ENCODE measurements around the gene MYH15.
A peak's percentile ranks its signal among the peaks of the same experiment; 100 is the strongest.

The MYH15 gene

DNA sequence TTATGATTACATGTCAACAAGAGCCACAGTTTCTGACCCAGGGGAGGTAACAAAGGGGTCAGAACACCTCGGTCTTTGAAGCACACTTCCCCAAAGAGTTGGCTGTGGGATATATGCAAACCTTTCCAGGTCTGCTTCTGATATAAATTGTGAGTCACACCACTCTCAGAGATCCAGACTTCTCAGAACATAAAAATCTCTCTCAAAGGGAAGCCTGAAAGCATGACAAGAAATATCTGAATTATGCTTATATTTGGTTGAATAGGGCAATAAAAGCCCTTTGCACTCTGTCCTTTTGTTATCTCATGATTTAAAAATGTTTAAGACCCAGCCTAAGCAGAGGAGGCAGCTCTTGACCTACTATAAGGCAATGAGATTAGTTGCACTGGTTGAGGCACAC lies 56.8 kb downstream of the MYH15 start:
- TF ChIP-seq, protein P1, sequence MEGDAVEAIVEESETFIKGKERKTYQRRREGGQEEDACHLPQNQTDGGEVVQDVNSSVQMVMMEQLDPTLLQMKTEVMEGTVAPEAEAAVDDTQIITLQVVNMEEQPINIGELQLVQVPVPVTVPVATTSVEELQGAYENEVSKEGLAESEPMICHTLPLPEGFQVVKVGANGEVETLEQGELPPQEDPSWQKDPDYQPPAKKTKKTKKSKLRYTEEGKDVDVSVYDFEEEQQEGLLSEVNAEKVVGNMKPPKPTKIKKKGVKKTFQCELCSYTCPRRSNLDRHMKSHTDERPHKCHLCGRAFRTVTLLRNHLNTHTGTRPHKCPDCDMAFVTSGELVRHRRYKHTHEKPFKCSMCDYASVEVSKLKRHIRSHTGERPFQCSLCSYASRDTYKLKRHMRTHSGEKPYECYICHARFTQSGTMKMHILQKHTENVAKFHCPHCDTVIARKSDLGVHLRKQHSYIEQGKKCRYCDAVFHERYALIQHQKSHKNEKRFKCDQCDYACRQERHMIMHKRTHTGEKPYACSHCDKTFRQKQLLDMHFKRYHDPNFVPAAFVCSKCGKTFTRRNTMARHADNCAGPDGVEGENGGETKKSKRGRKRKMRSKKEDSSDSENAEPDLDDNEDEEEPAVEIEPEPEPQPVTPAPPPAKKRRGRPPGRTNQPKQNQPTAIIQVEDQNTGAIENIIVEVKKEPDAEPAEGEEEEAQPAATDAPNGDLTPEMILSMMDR (IDR thresholded peaks at IDR 0.05; ENCODE audit: low read depth, low read length, missing control alignments) = no peak
- H3K4me3 ChIP-seq (ENCODE audit: low read depth, low read length) = no peak overlapping the region
- no peak for DNase-seq (ENCODE audit: low read depth)

DNA sequence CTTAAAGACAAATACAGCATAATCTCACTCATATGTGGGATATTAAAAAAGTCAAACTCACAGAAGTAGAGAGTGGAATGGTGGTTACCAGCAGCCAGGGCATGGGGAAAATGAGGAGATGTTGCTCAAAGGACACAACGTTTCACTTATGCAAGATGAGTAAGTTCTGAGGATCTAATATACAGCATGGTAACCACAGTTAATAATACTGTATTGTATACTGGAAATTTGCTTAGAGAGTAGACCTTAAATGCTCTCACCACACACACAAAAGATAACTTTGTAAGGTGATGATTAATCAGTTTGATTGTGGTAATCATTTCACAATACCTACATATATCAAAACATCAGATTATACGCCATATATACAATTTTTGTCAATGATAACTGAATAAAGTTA lies 60.0 kb downstream of the MYH15 start:
- no peak for DNase-seq (ENCODE audit: low read depth)
- TF ChIP-seq, protein P1 (IDR thresholded peaks at IDR 0.05; ENCODE audit: low read depth, low read length, missing control alignments) = no peak
- no peak overlapping the region for H3K4me3 ChIP-seq (ENCODE audit: low read depth, low read length)

DNA sequence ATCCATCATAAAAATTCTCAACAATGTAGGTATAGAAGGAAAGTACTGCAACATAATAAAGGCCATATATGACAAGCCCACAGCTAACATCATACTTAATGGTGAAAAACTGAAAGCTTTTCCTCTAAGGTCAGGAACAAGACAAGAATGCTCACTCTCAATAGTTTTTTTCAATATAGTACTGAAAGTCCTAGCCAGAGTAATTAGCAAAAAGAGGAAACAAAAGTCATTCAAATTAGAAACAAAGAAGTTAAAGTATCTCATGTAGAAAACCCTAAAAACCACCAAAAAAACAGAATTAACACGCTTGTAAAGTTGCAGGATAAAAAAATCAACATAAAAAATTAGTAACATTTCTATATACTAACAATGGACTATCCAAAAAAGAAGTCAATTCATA lies 61.8 kb downstream of the MYH15 start:
- TF ChIP-seq, protein P1 (IDR thresholded peaks at IDR 0.05; ENCODE audit: low read depth, low read length, missing control alignments) = no peak
- no peak overlapping the region for H3K4me3 ChIP-seq (ENCODE audit: low read depth, low read length)
- DNase-seq (ENCODE audit: low read depth) = peak; percentile 8

DNA sequence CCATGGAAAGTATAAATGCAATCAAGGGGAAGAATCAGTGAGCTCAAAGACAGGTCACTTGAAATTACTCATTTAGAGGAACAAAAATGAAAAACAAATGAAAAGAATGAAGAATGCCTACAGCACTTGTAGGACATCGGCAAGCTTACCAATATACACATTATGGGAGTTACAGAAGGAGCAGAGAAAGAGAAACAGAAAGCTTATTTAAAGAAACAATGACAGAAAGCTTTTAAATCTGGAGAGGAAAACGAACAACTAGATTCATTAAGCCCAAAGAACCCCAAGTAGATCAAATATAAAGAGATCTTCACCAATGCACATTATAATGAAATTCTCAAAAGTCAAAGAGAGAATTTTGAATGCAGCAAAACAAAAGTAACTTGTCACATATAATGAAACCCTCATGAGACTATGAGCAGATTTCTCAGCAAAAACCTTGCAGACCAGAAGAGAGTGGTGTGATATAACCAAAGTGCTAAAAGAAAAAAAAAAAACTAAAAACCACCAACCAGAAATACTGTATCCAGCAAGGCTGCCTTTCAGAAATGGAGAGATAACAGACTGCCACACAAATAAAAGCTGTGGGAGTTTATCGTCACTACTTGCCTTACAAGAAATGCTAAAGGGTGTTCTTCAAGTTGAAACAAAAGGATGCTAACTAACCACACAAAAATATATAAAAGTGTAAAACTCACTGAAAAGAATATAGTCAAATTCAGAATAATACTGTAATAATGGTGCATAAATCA lies 63.1 kb downstream of the MYH15 start:
- no peak for DNase-seq (ENCODE audit: low read depth)
- TF ChIP-seq, protein P1 (IDR thresholded peaks at IDR 0.05; ENCODE audit: low read depth, low read length, missing control alignments) = no peak
- H3K4me3 ChIP-seq (ENCODE audit: low read depth, low read length) = no peak overlapping the region

DNA sequence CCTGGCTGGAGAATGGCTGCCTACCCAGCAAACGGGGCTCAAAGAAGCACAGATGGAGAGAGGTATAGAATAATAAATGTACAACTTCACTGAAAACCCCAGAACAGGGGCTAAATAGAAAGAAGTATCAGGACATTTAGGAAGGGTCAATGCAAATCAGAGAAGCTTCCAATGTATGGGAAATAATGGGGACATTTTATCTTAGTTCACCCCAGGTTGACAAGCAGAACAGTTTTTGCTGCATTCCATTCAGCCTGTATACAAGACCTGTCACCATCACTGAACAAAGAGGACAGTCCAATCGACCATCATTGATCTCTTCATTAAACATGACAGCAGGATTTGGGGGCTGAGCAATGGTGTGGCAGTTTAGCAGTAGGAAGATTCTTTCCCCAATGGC lies 68.1 kb downstream of the MYH15 start:
- no peak for DNase-seq (ENCODE audit: low read depth)
- no peak overlapping the region for H3K4me3 ChIP-seq (ENCODE audit: low read depth, low read length)
- TF ChIP-seq, protein P1 (IDR thresholded peaks at IDR 0.05; ENCODE audit: low read depth, low read length, missing control alignments) = no peak

DNA sequence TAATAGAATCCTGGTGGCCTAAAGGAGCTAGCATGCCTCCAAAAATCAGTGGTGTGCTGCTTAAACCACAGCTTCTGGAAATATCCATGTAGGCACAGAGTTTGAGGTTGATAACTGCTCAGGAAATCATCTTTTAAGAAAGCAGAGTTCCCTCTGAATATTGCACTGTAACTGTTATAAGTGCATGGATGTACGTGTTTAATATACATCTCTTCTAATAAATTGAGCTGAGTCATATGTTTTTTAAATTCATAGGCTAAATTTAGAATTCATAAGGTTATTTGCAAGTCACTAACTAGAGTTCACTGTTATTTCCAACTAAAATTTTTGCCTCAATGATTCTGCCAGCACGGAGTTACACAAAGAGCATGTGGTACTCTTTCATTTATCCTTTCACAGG lies 68.9 kb downstream of the MYH15 start:
- DNase-seq (ENCODE audit: low read depth) = no peak
- TF ChIP-seq, protein P1 (IDR thresholded peaks at IDR 0.05; ENCODE audit: low read depth, low read length, missing control alignments) = no peak
- no peak overlapping the region for H3K4me3 ChIP-seq (ENCODE audit: low read depth, low read length)

DNA sequence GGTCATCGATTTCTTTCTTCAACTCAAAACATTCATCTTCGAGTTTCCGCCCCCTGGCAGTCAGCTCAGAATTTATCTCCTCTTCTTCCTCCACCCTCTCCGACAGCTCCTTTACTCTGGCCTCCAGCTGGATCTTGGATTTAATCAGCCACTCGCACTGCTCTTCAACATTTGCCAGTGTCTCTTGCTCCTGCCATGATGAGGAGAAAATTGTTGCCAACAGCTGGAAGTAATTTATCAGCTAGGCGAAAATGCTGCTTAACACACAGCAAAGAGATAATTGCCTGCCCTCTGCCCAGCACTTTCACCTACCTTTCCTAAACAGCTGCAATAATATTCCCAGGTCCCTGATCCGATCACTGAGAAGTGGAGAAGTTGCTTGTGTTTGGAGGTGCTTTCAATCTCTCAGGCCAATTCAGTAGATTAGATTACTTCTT lies 69.3 kb downstream of the MYH15 start:
- no peak for DNase-seq (ENCODE audit: low read depth)
- H3K4me3 ChIP-seq (ENCODE audit: low read depth, low read length) = no peak overlapping the region
- TF ChIP-seq, protein P1 (IDR thresholded peaks at IDR 0.05; ENCODE audit: low read depth, low read length, missing control alignments) = no peak

All from GM12864 (cell line).